Activated CD4-positive, alpha-beta T cell treated with anti-CD3 and anti-CD28 coated beads, Interleukin-2, amount 50 U/mL, for 24 hours (primary cell): ENCODE data around the gene MINDY4.

Experiments
- DNase-seq, 2 donors: peaks; one replicate each; pipeline ENCODE4 v3.0.0-alpha.2; 2020; ENCODE audit warnings: low read depth in 1 of 2, low spot score in 1 of 2

Gene MINDY4

GRCh38 chr7:30899066-30899465, 127.8 kb downstream of the MINDY4 start:
- DNase-seq, result no peak

- no peak for DNase-seq
These were observed 128.4 kb downstream of the MINDY4 start for GRCh38 chr7:30899630-30900029.

- no peak for DNase-seq
These were observed 128.8 kb downstream of the MINDY4 start for GRCh38 chr7:30900053-30900452.

GRCh38 chr7:30900803-30901362, 129.7 kb downstream of the MINDY4 start:
- no peak for DNase-seq

GRCh38 chr7:30901856-30902255, 130.6 kb downstream of the MINDY4 start:
- no peak for DNase-seq

GRCh38 chr7:30902466-30902865, 131.2 kb downstream of the MINDY4 start:
- no peak for DNase-seq

GRCh38 chr7:30903146-30903545, 131.9 kb downstream of the MINDY4 start:
- no peak for DNase-seq

GRCh38 chr7:30904561-30904960, 133.3 kb downstream of the MINDY4 start:
- DNase-seq, result no peak

- no peak for DNase-seq
These were observed 134.1 kb downstream of the MINDY4 start for GRCh38 chr7:30905078-30906012.

GRCh38 chr7:30906014-30906413, 134.8 kb downstream of the MINDY4 start:
- no peak for DNase-seq

GRCh38 chr7:30906515-30907240, 135.5 kb downstream of the MINDY4 start:
- no peak for DNase-seq

- no peak for DNase-seq
These were observed 136.5 kb downstream of the MINDY4 start for GRCh38 chr7:30907527-30908267.

- no peak for DNase-seq
These were observed 137.5 kb downstream of the MINDY4 start for GRCh38 chr7:30908681-30909080.

GRCh38 chr7:30909431-30909830, 138.2 kb downstream of the MINDY4 start:
- no peak for DNase-seq

GRCh38 chr7:30910411-30911073, 139.3 kb downstream of the MINDY4 start:
- no peak for DNase-seq

- no peak for DNase-seq
These were observed 139.9 kb downstream of the MINDY4 start for GRCh38 chr7:30911133-30911532.

GRCh38 chr7:30911561-30911969, 140.3 kb downstream of the MINDY4 start, which contains the start of gene AQP1:
Gene AQP1 (plus strand): TSS chr7:30911853. CDS start chr7:30911910, 57 bp downstream.
- no peak for DNase-seq

GRCh38 chr7:30912021-30912730, 141.0 kb downstream of the MINDY4 start:
- DNase-seq, result no peak

GRCh38 chr7:30912731-30912985, 141.4 kb downstream of the MINDY4 start:
- no peak for DNase-seq
